K562 (cell line): Measurements from ENCODE around the gene HOXB3. TPM values are rescaled to one million over a fixed set of nuclear protein-coding genes. Genes with fewer than 3 reads are reported as not detected.

Experiments
- ATAC-seq: fragments of 200-7000 bp; cut with Tn5 transposase; 3 replicates; pipeline ENCODE4 v1.9.1; 2020; ENCODE audit warnings: moderate library complexity
- BruUV-seq: library from RNA; stranded (reverse); fragments of 400-500 nt; replicated peaks from 2 replicates; lab custom pipeline; 2021; lab: Mats Ljungman, UMichigan
- CTCF ChIA-PET: fragments of 300-600 bp; formaldehyde crosslinking; extraction: SDS; loops from one replicate; lab custom pipeline; 2021; ENCODE audit warnings: low intra/inter-chr PET ratio; lab: Yijun Ruan, JAX
- POLR2A ChIA-PET: fragments of 300-600, 350-650 bp; sonication (Branson Sonifier 250); formaldehyde crosslinking; extraction: SDS; loops from one replicate; lab custom pipeline; 2021; ENCODE audit warnings: antibody characterized with exemption, inconsistent platforms; lab: Yijun Ruan, JAX
- DNase-seq, 4 experiments: peaks; one replicate each; pipeline versions ENCODE4 v3.0.0 to v3.0.0-alpha.2; 2011 to 2018; ENCODE audit warnings: low spot score in 3 of 4, mixed read lengths in 3 of 4; ENCODE audit errors: extremely low read depth in 1 of 4
- FAIRE-seq: peaks from 2 replicates; lab custom pipeline; 2011; peaks lifted over from hg19 to GRCh38; lab: Jason Lieb, UNC
- H2AFZ ChIP-seq: 2 replicates; pipeline ENCODE4 v1.6.0; 2011; ENCODE audit warnings: low read depth, low read length, control low read depth, inconsistent platforms
- H3K27ac ChIP-seq: fragments of 200-600 bp; 3 replicates; pipeline ENCODE4 v1.8.0; 2011; ENCODE audit warnings: low read depth, mild to moderate bottlenecking, control low read depth, inconsistent platforms, low read length, moderate library complexity, mixed read lengths; ENCODE audit errors: extremely low read depth
- H3K27me3 ChIP-seq, 2 experiments: fragments of 300-600 bp in 1 of 2; 2 replicates in 1 of 2; 3 replicates in 1 of 2; pipeline versions ENCODE4 v1.6.0 to v1.8.0; 2011; ENCODE audit warnings: inconsistent platforms in 2 of 2, low read length in 2 of 2, mild to moderate bottlenecking in 1 of 2, mixed read lengths in 1 of 2, moderate library complexity in 1 of 2; ENCODE audit not compliant: control insufficient read depth in 2 of 2, insufficient read depth in 2 of 2
- H3K36me3 ChIP-seq: fragments of 300-600 bp; 3 replicates; pipeline ENCODE4 v1.8.0; 2011; ENCODE audit warnings: mild to moderate bottlenecking, low read length, inconsistent platforms; ENCODE audit not compliant: control insufficient read depth, insufficient read depth
- H3K4me1 ChIP-seq, 2 experiments: fragments of 200-600 bp in 1 of 2; replicated peaks in 1 of 2; 2 replicates in 1 of 2; 3 replicates in 1 of 2; pipeline versions ENCODE4 v1.5.1 to v1.8.0; 2011; ENCODE audit warnings: inconsistent platforms in 2 of 2, low read length in 2 of 2, mild to moderate bottlenecking in 1 of 2, mixed read lengths in 1 of 2, moderate library complexity in 1 of 2; ENCODE audit not compliant: control insufficient read depth in 2 of 2, insufficient read depth in 2 of 2
- H3K4me2 ChIP-seq: 2 replicates; pipeline ENCODE4 v1.6.1; 2011; ENCODE audit warnings: low read length, control low read depth, inconsistent platforms, mixed read lengths; ENCODE audit not compliant: insufficient read depth
- H3K4me3 ChIP-seq: fragments of 200-600 bp; sonication (generic), shearing (Covaris generic); 2 replicates; pipeline ENCODE4 v1.5.1; 2016; ENCODE audit warnings: control low read depth, inconsistent platforms
- H3K79me2 ChIP-seq: fragments of 200-600 bp; 3 replicates; pipeline ENCODE4 v1.8.0; 2011; ENCODE audit warnings: low read length, inconsistent platforms; ENCODE audit not compliant: control insufficient read depth, insufficient read depth
- H3K9ac ChIP-seq, 2 experiments: 2 replicates each; pipeline versions ENCODE4 v1.6.0 to v1.6.1; 2011; ENCODE audit warnings: low read depth in 2 of 2, low read length in 2 of 2, control low read depth in 1 of 2, inconsistent platforms in 1 of 2, mild to moderate bottlenecking in 1 of 2, mixed read lengths in 1 of 2; ENCODE audit not compliant: insufficient read depth in 1 of 2
- H3K9me1 ChIP-seq: one replicate; pipeline ENCODE4 v1.6.0; 2011; ENCODE audit warnings: inconsistent platforms, mild to moderate bottlenecking, low read length, moderate library complexity; ENCODE audit not compliant: control insufficient read depth, insufficient read depth
- H3K9me3 ChIP-seq: replicated peaks from 2 replicates; pipeline ENCODE4 v1.5.1; 2011; ENCODE audit warnings: low read depth, low read length, inconsistent platforms; ENCODE audit not compliant: control insufficient read depth, insufficient read depth
- H4K20me1 ChIP-seq: replicated peaks from 2 replicates; pipeline ENCODE4 v1.6.1; 2011; ENCODE audit warnings: low read length, inconsistent platforms, mixed read lengths; ENCODE audit not compliant: control insufficient read depth, insufficient read depth
- CREM ChIP-seq: IDR thresholded peaks from 2 replicates; pipeline ENCODE4 v1.6.1; 2014; ENCODE audit warnings: antibody characterized with exemption, low read depth
- FOXA3 ChIP-seq, 2 experiments: fragments of 450-650 bp in 1 of 2; sonication (generic) in 1 of 2; formaldehyde crosslinking; IDR thresholded peaks in 1 of 2; conservative IDR thresholded peaks in 1 of 2; 2 replicates each; pipeline versions ENCODE4 v1.4.0 to v1.8.0; 2020 to 2022; ENCODE audit warnings: mild to moderate bottlenecking in 2 of 2, missing genetic modification reagents in 1 of 2
- HEY1 ChIP-seq: fragments of 250-450 bp; sonication (Bioruptor Pico); IDR thresholded peaks from 2 replicates; pipeline ENCODE4 v1.5.0; 2020; ENCODE audit warnings: mild to moderate bottlenecking, moderate library complexity, borderline replicate concordance
- HNRNPK ChIP-seq: fragments of 200-400 bp; formaldehyde crosslinking; IDR thresholded peaks from one replicate; pipeline ENCODE4 v1.6.1; 2018; ENCODE audit warnings: mild to moderate bottlenecking, low read depth, low read length; ENCODE audit not compliant: poor library complexity, severe bottlenecking
- JUND ChIP-seq, 2 experiments: IDR thresholded peaks; 2 replicates in 1 of 2; 3 replicates in 1 of 2; pipeline ENCODE4 v1.6.1; 2011; ENCODE audit warnings: borderline replicate concordance in 2 of 2, low read depth in 2 of 2, low read length in 2 of 2, improper control_type of control experiment in 1 of 2, missing biosample characterization in 1 of 2, missing genetic modification characterization in 1 of 2, missing genetic modification reagents in 1 of 2
- KDM4B ChIP-seq, 2 experiments: fragments of 450-650 bp in 1 of 2; sonication (generic) in 1 of 2; IDR thresholded peaks; 2 replicates each; pipeline ENCODE4 v1.6.1; 2016 to 2017; ENCODE audit warnings: borderline replicate concordance in 2 of 2, antibody characterized with exemption in 1 of 2, low read depth in 1 of 2, mild to moderate bottlenecking in 1 of 2
- RBM14 ChIP-seq: fragments of 200-400 bp; formaldehyde crosslinking; IDR thresholded peaks from 2 replicates; pipeline ENCODE4 v1.6.1; 2018; ENCODE audit warnings: low read depth, mild to moderate bottlenecking, low read length, moderate library complexity, borderline replicate concordance; ENCODE audit not compliant: insufficient read depth
- RBM15 ChIP-seq: fragments of 200-400 bp; formaldehyde crosslinking; IDR thresholded peaks from 2 replicates; pipeline ENCODE4 v1.6.1; 2018; ENCODE audit warnings: mild to moderate bottlenecking, low read length, moderate library complexity; ENCODE audit not compliant: insufficient read depth
- SRSF9 ChIP-seq: fragments of 200-400 bp; formaldehyde crosslinking; IDR thresholded peaks from 2 replicates; pipeline ENCODE4 v1.6.1; 2017; ENCODE audit warnings: low read depth, low read length, borderline replicate concordance
- ZNF785 ChIP-seq: fragments of 250-450 bp; sonication (Bioruptor Pico); IDR thresholded peaks from 2 replicates; pipeline ENCODE4 v1.4.0; 2020; ENCODE audit warnings: mild to moderate bottlenecking
- WGBS: fragments of 100-300 bp; shearing (Covaris generic); methylation state at CpG from one replicate; pipeline ENCODE4 v1.1.6; 2016; ENCODE audit warnings: low coverage, mixed read lengths; ENCODE audit not compliant: insufficient coverage; ENCODE audit errors: missing lambda C conversion rate; 5-methylcytosine and 5-hydroxymethylcytosine counted together
- in situ Hi-C: fragments of 300-500 bp; cut with MboI; formaldehyde crosslinking; loops from 4 replicates; pipeline ENCODE4 v1.15.0; 2018; ENCODE audit warnings: inconsistent platforms, mixed read lengths
- intact Hi-C: fragments of 100-400 bp; cut with micrococcal nuclease; formaldehyde crosslinking; loops from 2 replicates; pipeline ENCODE4 v1.14.2; 2022
- polyA plus RNA-seq, 8 experiments: library from polyadenylated mRNA; depleted of rRNA in 4 of 8; stranded (reverse) in 5 of 8; unstranded in 3 of 8; fragments of >200 nt; fragmentation: Nextera tagmentation in 2 of 8; fragmentation: Illumina TruSeq in 1 of 8; extraction: Ambion mirVana in 2 of 8; extraction: Trizol in 1 of 8; gene quantifications; 2 replicates each; pipeline versions ENCODE4 v1.2.1 to v1.2.3, GENCODE V29; 2011 to 2014; ENCODE audit warnings: inconsistent platforms in 1 of 8, missing spikeins in 1 of 8
- total RNA-seq, 7 experiments: library from RNA; depleted of rRNA in 6 of 7; stranded (reverse); fragments of >200 nt in 6 of 7; fragmentation: Illumina TruSeq in 2 of 7; extraction: Trizol in 2 of 7; gene quantifications; 2 replicates each; pipeline versions ENCODE4 v1.2.1 to v1.2.3, GENCODE V29; 2011 to 2021; ENCODE audit warnings: low replicate concordance in 1 of 7
- TF ChIP-seq, protein P1 (sequence below): fragments of 450-650 bp; formaldehyde crosslinking; IDR thresholded peaks from 2 replicates; pipeline ENCODE4 v1.4.0; 2022; ENCODE audit warnings: missing genetic modification characterization
- TF ChIP-seq, protein P2 (sequence below): fragments of 450-650 bp; IDR thresholded peaks from 2 replicates; pipeline ENCODE4 v1.6.1; 2016; ENCODE audit warnings: antibody characterized with exemption

The HOXB3 gene
- total and polyA plus RNA-seq, 9 of the 15 experiments (the other 6 are each of a cell fraction or from before 2014, with no cell fraction given), result 2.4 to 41.3 (median 20.2) TPM

DNA sequence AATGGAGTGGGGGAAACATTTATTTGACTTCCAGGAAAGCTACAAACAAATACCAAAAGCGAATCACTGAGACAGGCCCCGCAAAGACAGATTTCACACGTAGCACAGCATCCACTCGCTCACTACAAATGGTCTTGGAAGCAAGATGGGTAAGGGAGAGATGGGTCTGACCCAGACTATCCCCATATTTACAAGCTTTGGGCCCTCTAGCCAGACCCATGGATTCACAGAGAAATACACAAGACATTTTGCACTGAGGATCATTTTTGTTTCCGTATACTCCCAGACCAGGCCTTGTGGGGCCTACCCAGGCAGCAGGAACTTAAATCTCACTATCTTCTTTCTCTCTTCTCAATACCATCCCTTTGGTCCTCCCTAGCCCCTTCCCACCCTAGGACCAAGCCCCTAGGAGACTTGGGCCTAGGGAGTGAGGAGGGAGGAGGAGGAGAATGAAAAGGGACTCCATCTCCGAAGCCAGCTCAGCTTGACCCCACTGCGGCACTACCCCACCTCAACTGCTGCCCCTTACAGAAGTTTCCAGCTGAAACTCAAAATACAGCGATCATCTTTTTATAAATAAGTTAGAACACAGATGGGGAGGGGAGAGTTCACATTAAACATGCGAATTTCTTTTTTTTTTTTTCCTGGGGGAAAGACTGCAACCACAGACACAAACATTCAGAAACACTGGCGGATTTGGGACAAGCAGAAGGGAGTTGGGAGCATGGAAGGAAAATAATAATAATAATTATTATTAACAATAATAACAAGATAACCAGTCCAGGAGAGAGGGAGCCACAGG, 1.4 kb upstream of the HOXB3 start:
- no peak overlapping the region for H2AFZ ChIP-seq
- H3K79me2 ChIP-seq, result no peaks in the 10 kb centered on the region
- in situ Hi-C loops, result loop anchor here (5.0 kb wide), 1 partner anchor 254 kb away; no protein-coding TSS in a partner anchor
- DNase-seq (no peak), ATAC-seq (no peak), FAIRE-seq (no peak)
- 87% methylated on average over 10 of the region's 10 CpGs for WGBS
- H3K4me2 ChIP-seq, result no peak overlapping the region
- no peak overlapping the region for H3K9ac ChIP-seq
- H3K36me3 ChIP-seq, result no peaks in the 10 kb centered on the region; the same call in 2 of the 3 replicates
- H3K4me3 ChIP-seq, result no peak overlapping the region
- no peak overlapping the region for H3K27ac ChIP-seq
- H3K9me3 ChIP-seq, result no peaks in the 10 kb centered on the region
- intact Hi-C loops, result no loop called here
- ChIA-PET CTCF (interaction anchor here (0.7 kb wide), 1 partner anchor 579 kb away, joined by 3 read pairs; no protein-coding TSS in a partner anchor), POLR2A (interaction anchor here (0.8 to 3.7 kb wide), 3 partner anchors 8 to 298 kb away, joined by 3 to 12 read pairs (median 3); no protein-coding TSS in a partner anchor)
- H3K27me3 ChIP-seq, result no peaks in the 10 kb centered on the region
- no TSS peak for BruUV-seq
- no peaks in the 10 kb centered on the region for H3K9me1 ChIP-seq
- no peak for TF ChIP-seq CREM
- TF ChIP-seq, protein P1, sequence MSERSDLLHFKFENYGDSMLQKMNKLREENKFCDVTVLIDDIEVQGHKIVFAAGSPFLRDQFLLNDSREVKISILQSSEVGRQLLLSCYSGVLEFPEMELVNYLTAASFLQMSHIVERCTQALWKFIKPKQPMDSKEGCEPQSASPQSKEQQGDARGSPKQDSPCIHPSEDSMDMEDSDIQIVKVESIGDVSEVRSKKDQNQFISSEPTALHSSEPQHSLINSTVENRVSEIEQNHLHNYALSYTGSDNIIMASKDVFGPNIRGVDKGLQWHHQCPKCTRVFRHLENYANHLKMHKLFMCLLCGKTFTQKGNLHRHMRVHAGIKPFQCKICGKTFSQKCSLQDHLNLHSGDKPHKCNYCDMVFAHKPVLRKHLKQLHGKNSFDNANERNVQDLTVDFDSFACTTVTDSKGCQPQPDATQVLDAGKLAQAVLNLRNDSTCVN, result no peak
- TF ChIP-seq SRSF9, result no peak
- TF ChIP-seq KDM4B (IDR thresholded peaks at IDR 0.05; ENCODE audit: borderline replicate concordance in 2 of 2, low read depth in 1 of 2), result no peak
- no peak for TF ChIP-seq RBM15
- no peak for TF ChIP-seq RBM14
- TF ChIP-seq FOXA3 (CRISPR knock-in tag; conservative IDR thresholded peaks at IDR 0.05 in 1 of 2, IDR thresholded peaks at IDR 0.05 in 1 of 2), result no peak
- no peak for TF ChIP-seq ZNF785
- TF ChIP-seq, protein P2, sequence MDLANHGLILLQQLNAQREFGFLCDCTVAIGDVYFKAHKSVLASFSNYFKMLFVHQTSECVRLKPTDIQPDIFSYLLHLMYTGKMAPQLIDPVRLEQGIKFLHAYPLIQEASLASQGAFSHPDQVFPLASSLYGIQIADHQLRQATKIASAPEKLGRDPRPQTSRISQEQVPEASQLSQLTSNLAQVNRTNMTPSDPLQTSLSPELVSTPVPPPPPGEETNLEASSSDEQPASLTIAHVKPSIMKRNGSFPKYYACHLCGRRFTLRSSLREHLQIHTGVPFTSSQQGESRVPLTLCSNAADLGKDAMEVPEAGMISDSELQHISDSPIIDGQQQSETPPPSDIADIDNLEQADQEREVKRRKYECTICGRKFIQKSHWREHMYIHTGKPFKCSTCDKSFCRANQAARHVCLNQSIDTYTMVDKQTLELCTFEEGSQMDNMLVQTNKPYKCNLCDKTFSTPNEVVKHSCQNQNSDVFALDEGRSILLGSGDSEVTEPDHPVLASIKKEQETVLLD, result no peak
- no peak for TF ChIP-seq HEY1 (CRISPR knock-in tag)
- no peak for TF ChIP-seq JUND (IDR thresholded peaks at IDR 0.05; ENCODE audit: borderline replicate concordance, low read depth, low read length)
- TF ChIP-seq JUND (tag; IDR thresholded peaks at IDR 0.05; ENCODE audit: borderline replicate concordance, low read depth, low read length), result no peak
- no peak for TF ChIP-seq HNRNPK
- TF ChIP-seq, all 486 proteins: peak for 0
- Histone ChIP-seq H4K20me1 (no peaks in the 10 kb centered on the region), H3K4me1 (peaks cover 9 to 31% of the 10 kb centered on the region in 2 experiments; a peak in 3 of 5 replicates)
